HG03342 (cell line): ENCODE results near the gene ITIH5.

Source experiments
- ATAC-seq: cut with Tn5 transposase; IDR thresholded peaks from one replicate; pipeline ENCODE4 v1.9.1; 2021; ENCODE audit warnings: mild to moderate bottlenecking, moderate library complexity; ENCODE audit not compliant: unreplicated experiment

Gene ITIH5

DNA sequence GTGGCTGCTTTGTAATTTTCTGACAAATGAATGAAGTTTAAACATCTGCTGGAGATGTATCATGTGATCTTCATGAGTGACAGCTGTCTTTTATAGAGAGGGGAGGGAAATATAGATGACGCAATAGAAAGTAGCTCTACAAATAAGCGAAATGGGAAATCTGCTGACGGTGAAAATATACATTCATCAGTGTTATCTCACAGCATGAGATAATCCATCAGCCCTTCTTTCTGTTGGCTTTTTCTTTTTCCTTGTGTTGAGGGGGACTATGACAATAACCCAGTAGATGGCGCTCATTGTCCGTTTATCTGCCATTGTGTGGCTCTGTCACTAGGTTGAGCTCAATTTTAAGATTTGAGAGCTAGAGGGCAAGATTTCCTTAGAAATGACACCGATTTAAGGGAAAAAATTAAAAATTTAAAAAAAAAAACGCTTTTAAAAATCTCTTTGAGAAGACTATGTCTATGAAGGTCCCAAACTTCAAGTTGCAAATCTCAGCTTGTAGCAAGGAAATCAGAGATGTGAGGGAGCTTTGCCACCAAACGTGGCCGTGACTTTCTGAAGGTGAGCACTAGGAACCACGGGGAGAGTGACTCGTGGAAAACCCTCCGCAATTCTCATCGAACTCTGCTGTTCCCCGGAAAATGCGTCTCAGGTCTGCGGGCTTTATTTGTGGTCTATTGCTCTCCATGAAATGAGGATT lies 141.3 kb downstream of the ITIH5 start:
- peak; percentile 75 for ATAC-seq

DNA sequence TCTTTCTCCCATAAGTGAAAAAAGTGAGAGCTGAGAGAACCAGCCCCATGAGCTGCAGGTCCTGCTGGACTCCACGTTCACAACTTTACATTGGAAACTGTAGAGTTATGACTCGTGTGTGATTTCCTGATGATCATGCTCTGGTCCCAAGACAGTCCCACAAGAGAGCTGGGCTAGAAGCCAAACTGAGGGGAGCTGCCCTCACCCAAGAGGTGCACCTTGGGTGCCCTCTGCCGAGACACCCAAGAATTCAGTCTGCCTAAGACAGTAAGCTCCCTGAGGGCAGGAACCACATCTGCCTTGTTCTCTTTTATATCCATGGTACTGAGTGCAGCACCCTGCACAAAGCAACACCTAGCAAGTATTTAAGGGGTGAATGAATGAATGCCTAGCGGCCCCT lies 143.1 kb downstream of the ITIH5 start:
- no peak for ATAC-seq

DNA sequence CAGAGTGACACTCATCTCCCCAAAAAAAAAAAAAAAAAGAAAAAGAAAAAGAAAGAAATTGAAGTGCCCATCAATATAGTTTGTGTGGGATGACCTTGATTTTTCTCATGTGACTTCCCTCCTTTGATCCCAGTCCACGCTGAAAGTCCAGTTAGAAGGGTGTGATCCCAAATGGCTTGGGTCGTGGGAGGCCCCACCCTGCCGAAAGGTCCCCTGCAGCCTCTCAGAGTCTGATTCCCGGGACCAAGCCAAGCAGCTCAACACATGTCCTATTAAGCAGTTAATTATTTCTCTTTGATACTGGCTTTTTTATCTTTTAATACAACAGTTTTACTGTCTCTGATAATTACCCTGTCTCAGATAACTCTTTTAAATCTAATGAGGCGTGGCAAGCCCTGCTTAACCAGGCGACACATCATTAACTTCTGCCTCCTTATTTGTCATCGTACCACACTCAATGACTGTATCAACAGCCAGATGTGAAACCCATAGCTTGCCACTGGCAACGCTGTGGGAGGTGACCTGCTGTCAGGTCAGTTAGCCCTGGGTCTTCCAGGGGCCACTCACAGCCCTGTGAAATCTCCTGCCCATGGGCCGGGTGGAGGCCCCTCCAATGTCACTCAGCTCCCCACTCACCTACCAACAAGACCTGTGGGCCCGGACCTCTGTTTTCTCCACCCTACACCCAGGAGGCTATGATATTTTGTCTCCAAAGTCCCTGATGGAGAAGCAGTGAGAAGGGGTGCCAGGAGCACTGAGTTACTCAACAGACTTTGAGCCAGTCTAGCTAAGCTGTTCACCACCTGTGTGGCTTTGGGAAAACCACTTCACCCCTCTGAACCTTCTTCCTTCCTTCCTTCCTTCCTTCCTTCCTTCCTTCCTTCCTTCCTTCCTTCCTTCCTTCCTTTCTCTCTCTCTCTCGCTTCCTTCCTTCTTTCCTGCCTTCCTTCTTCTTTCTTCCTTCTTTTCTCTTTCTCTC lies 146.0 kb downstream of the ITIH5 start:
- ATAC-seq: peak; percentile 73

DNA sequence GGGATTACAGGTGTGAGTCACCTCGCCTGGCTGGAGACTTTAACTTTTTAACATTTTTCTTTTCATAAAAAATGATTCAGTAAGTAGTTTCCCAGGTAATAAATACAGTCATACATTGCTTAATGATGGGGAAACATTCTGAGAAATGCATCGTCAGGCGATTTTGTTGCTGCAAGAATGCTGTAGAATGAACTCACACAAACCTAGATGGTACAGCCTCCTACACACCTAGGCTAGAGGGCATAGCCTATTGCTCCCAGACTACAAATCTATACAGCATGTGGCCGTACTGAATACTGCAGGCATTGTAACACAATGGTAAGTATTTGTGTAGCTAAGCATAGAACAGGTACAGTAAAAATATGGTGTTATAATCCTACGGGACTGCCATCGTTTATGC lies 147.4 kb downstream of the ITIH5 start:
- no peak for ATAC-seq

DNA sequence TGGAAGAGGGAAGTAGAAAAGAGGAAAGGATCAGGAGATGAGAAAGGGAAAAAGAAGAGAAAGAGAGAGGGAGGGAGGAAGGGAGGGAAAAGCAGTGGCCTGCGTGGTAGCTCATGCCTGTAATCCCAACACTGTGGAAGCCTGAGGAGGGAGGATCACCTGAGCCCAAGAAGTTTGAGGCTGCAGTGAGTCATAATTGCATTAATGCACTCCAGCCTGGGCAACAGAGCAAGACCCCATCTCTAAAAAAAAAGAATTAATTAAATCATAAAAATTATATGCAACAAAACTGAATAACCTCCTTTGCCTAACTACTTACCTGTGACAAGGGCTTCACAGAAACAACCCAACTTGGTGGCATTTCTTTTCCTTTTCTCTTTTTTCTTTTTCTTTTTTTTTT lies 148.1 kb downstream of the ITIH5 start:
- no peak for ATAC-seq

DNA sequence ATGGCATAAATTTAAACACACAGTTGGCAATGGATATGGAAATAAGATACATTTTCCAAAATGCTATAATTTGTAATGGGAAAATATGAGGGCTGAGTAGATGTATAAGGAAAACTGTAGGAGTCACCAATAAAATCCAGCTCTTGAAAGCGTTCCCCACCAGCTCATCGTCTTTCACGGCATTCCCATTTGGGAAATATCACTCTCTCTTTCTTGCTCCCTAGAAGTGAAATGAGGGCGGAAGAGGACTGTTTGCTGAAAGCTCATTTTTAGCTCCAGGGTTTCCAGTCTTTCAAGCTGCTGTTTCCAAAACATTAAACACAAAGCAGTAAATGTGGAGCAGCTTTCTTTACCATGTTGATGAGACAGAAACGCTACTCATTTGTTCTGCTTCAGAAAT lies 151.3 kb downstream of the ITIH5 start:
- no peak for ATAC-seq

DNA sequence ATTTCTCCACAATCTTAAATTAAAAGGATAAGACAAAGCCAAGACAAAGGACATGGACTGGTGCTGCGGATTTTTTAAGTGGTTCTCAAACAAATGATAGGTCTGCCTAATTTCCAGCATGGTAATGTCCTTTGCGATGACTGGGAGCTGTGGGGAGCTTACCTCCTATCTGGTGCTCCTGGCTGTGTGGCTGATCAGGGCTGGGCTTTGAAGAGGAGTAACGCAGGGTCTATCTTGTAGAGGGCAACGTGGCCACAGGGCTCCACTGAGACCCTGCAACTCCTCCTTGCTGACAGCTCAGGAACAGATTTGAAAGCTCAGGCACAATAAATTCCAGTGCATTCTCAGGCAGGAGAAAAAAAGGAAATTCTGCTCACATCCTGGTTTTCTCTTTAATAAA lies 152.8 kb downstream of the ITIH5 start:
- ATAC-seq: no peak

DNA sequence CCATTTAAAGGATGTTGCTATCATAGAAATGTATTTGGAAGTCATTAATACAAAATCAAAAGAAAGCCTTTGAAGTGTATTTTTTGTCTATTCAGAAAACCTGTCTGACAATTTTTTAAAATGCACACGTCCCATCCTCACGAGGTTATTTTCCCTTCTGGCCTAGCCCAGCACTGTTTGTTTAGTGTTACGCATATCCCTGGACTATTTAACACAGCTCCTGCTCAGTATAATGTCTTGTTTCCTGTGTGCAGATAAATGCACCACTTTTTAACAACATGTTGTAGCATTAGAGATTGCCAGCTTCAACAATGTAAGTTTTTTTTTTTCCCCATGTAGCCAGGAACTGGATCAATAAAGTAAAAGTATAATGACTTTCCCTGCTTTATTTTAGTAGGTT lies 153.3 kb downstream of the ITIH5 start:
- no peak for ATAC-seq

DNA sequence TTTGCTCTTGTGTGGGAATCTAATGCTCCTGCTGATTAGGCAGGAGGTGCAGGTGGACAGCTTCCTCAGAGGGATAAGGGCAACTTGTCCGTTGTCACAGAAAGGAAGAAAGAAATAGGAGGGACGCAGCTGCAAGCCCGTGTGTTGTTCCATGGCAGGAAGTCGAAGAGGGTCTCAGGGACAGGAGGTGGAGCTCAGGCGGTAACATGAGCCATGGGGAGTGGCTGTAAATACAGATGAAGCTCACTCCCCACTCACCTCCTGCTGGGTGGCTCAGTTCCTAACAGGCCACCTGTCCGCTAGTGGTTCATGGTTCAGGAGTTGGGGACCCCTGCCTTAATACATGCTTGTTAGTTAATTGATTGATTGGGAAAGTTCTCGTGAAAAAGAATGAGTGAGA lies 154.3 kb downstream of the ITIH5 start:
- ATAC-seq: no peak

DNA sequence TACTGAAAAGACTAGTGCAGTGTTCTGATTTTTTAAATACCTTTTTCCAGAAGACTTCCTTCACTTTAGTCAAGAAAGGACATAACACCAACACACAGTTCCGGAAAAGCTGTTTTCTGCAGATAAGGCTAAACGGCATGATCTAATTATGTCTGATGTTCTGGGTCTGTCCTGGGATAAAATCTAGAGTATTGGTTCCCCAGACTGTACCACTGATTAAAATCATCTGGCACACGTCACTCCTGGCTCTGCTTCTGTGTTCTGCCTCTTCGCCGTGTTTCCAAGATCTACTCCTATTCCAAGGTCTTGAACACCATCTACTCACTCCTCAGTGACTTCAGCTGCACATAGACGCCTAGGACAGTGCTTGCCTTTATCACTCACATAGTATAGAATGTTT lies 155.2 kb downstream of the ITIH5 start:
- no peak for ATAC-seq
